HepG2 (cell line): Measurements from ENCODE around the gene CLDN10. TPM values are rescaled to one million over a fixed set of nuclear protein-coding genes. Genes with fewer than 3 reads are reported as not detected.

Source experiments
- DZIP1 ChIP-seq: sonication (generic); formaldehyde crosslinking; IDR thresholded peaks from 2 replicates; pipeline ENCODE4 v1.5.0; 2020; ENCODE audit warnings: mild to moderate bottlenecking, missing genetic modification reagents
- EED ChIP-seq: sonication (generic); formaldehyde crosslinking; IDR thresholded peaks from 2 replicates; pipeline ENCODE4 v1.5.0; 2020; ENCODE audit warnings: mild to moderate bottlenecking, missing genetic modification reagents
- ZBTB10 ChIP-seq: sonication (generic); formaldehyde crosslinking; IDR thresholded peaks from 2 replicates; pipeline ENCODE4 v1.4.0; 2020; ENCODE audit warnings: missing genetic modification reagents, borderline replicate concordance
- ZNF574 ChIP-seq: sonication (generic); formaldehyde crosslinking; IDR thresholded peaks from 2 replicates; pipeline ENCODE4 v1.4.0; 2020; ENCODE audit warnings: missing genetic modification reagents
- polyA plus RNA-seq, 8 experiments: library from polyadenylated mRNA; depleted of rRNA in 3 of 8; stranded (reverse) in 7 of 8; unstranded in 1 of 8; fragments of >200 nt; fragmentation: Illumina TruSeq in 4 of 8; extraction: Trizol in 4 of 8; gene quantifications; 2 replicates each; pipeline versions ENCODE4 v1.2.1 to v1.2.3, GENCODE V29; 2011 to 2016; ENCODE audit warnings: low read depth in 4 of 8, missing spikeins in 1 of 8, mixed read lengths in 1 of 8; ENCODE audit not compliant: insufficient read depth in 1 of 8
- total RNA-seq, 5 experiments: library from RNA; depleted of rRNA; stranded (reverse); fragments of >200 nt; fragmentation: Illumina TruSeq; extraction: Trizol; gene quantifications; 2 replicates each; pipeline ENCODE4 v1.2.3, GENCODE V29; 2016; ENCODE audit warnings: low read depth in 1 of 5

Gene CLDN10
- total and polyA plus RNA-seq, 2 of the 13 experiments (the other 11 are each of a cell fraction or from before 2014, with no cell fraction given) = not detected

GRCh38 chr13:95505265-95505664 is 47.3 kb upstream of the CLDN10 start (continued):
- TF ChIP-seq ZNF574 (CRISPR knock-in tag) (no peak), DZIP1 (CRISPR knock-in tag) (no peak), EED (no peak), ZBTB10 (CRISPR knock-in tag) (no peak)
